GM12892 (cell line): ENCODE results near the gene TAL2.

Source experiments
- POLR2A ChIP-seq: IDR thresholded peaks from 2 replicates; pipeline ENCODE4 v1.6.1; 2011; ENCODE audit warnings: low read depth, low read length, control low read depth
- TAF1 ChIP-seq: IDR thresholded peaks from 2 replicates; pipeline ENCODE4 v1.6.1; 2011; ENCODE audit warnings: low read depth, mild to moderate bottlenecking, control low read depth, low read length, borderline replicate concordance

GRCh38 chr9:105636331-105636730 lies 25.9 kb upstream of the TAL2 start:
- TF ChIP-seq POLR2A (no peak), TAF1 (no peak)
